TTC549 (cell line): ENCODE data around the gene CHSY3.

Experiments
- FAIRE-seq: peaks from 2 replicates; lab custom pipeline; 2012; peaks lifted over from hg19 to GRCh38; lab: Jason Lieb, UNC

The CHSY3 gene

DNA sequence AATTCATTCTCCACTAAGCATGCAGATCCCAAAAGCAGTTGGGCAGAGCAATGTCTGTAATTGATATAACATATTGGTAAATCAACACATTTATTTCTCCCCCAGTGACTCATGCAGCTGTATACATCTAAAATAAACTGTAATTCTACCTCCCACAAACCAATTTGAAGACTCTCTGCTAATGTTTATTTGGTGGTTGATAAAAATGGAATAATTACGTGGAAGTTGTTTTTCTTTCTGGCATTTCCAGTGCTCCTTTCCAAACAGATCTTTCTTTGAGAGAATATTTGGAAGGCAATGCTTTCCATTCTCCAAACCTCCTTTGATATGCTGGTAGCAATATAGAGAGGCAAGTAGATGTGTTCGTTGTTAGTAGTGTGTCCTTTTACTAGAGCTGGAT is 194.7 kb downstream of the CHSY3 start:
- FAIRE-seq = no peak

DNA sequence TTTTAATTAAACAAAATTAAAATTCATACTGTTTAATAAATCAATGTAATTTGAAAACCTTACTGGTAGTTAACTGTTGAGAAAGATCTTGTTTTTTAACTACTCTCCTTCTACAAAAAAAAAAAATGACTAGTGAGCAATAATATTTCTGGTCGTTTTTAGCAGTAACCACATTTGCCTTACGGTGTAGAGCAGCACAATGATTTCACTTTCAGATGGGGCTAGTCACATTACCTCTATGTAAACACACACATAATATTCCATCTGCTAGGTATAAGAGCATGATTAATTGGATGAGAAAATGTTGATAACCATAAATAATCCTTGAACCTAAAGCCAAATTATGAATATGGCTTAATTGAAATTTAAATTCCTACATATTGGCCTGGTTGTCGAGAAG is 198.1 kb downstream of the CHSY3 start:
- FAIRE-seq = no peak

DNA sequence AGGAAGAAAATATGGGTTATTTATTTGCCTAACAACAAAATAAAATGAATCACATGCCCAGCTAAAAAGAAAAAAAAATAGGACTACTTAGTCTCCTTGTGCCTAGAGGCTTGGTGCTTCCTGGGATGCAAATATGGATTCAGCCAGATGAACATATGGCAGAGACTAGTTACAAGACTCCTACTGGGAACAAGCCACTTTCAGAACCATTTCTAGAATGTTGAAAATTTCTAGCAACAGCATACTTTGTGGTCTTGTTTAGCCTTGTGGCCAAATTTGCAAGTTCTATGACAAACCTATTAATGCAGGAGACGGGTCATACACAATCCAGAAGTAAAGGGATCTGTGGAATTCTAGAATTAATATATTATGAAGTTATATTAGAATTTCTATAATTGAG is 198.7 kb downstream of the CHSY3 start:
- FAIRE-seq = no peak

- no peak for FAIRE-seq
Observed at GRCh38 chr5:130104895-130105688, 200.8 kb downstream of the CHSY3 start.

- FAIRE-seq = no peak
Observed at GRCh38 chr5:130106480-130106879, 202.2 kb downstream of the CHSY3 start.

DNA sequence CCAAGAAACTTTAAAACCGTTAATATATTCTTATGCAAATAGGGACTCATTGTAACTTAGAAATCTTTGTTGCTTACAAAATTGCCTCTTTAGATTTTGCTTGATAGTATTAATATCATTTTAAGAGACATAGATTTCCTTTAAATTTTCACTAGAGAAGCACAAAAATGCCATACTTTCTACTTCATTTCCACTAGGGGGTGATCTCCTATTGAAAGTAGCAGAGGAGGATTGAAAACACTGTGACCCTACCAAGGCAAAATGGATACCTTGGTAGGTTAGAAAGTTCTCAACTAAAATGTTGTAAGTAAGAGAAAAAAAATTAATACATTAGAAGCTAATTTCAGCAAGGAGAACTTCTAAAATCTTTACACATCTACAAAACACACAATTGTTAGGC is 204.9 kb downstream of the CHSY3 start:
- FAIRE-seq = peak; percentile 80

- FAIRE-seq = no peak
Observed at GRCh38 chr5:130110328-130110727, 206.1 kb downstream of the CHSY3 start.

DNA sequence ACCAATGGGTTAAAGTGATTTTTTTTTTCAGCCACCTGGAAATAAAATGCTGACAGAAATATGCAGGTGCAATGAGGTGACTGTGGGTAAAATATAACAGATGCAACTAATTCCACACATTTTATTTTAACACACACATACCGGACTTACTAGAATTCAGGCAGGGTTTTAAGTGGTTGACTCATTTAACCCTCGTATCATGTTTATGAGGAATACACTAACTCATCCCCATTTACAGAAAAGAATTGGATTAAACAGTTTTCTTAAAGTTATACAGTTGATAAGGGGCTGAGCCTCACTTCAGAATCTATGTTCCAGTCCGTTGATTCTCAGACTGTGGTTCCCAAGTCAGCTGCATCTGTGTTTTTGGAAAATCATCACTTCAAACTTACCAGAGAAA is 207.5 kb downstream of the CHSY3 start:
- FAIRE-seq = no peak

DNA sequence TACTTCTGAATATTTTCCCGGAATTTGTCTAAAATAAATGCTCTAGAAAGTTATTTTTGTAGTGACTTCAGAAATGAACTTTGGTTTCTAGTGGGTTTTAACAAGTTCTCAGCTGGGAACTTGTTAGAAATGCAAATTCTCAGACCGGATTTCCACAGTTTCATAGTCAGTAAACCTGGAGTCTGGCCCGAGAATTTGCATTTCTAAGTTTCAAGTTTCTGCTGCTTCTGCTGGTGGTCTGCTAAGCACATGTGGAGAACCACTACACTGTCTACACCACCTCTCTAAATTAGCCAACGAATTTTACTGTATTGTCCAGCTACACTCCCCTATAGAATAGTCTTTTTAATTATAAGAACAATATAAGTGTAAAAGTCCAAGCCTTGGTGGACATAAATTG is 208.0 kb downstream of the CHSY3 start:
- no peak for FAIRE-seq

- no peak for FAIRE-seq
Observed at GRCh38 chr5:130115686-130116085, 211.4 kb downstream of the CHSY3 start.

- no peak for FAIRE-seq
Observed at GRCh38 chr5:130116462-130116861, 212.2 kb downstream of the CHSY3 start.

GRCh38 chr5:130116972-130117371 is 212.7 kb downstream of the CHSY3 start:
- no peak for FAIRE-seq

DNA sequence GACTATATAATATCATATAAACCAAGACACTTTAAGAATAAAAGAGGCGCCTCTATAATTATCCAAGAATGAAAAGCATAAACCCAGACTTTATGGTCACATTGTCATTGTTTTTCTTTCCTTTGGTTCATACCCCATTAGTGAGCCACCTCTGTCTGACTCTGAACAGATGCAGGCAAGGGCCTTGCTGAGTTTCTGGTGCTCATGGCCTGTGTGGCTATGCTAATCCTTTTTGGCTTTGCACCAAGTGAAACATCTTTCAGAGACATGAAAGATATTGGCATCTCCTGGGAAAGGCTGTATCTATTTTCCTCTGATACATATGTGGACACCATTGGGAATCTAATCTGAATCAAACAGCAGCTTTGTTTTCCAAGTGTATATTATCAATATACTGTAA is 222.5 kb downstream of the CHSY3 start:
- no peak for FAIRE-seq

GRCh38 chr5:130135506-130135905 is 231.2 kb downstream of the CHSY3 start:
- no peak for FAIRE-seq

DNA sequence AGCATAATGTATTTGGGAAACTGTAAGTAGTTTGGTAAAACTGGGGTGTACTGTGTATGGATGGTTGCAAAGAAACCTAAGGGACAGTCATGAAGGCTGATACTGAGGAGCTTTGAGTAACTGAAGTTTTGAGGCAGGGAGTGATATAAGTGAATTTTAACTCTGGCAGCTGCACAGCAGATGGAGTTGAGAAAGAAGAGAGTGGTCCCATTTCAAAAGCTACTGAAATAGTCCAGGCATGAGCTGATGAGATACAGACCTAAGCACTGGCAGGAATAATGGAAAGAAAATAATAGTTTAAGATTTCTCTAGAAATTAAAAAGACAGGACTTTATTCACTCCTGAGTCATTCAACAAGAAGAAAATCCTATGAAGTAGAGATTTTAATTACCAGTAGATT is 232.0 kb downstream of the CHSY3 start:
- no peak for FAIRE-seq

DNA sequence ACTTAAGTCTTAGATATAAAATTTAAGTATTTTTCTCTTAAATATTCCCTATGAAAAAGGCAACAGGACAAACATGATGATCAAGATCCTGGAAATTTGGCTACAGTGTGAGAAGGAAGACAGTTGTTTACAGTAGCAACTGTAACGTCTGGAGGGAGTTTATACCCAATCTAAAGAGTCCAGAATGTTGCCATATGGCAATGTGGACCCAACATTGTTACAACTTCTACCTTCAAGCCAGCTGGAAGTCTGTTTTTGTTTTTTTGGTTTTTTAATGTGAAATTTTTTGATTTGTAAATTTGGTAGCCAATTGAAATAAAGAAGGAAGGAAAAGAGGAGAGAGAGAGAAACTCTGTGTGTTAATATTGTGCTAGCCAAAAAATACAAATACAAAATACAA is 233.4 kb downstream of the CHSY3 start:
- no peak for FAIRE-seq

DNA sequence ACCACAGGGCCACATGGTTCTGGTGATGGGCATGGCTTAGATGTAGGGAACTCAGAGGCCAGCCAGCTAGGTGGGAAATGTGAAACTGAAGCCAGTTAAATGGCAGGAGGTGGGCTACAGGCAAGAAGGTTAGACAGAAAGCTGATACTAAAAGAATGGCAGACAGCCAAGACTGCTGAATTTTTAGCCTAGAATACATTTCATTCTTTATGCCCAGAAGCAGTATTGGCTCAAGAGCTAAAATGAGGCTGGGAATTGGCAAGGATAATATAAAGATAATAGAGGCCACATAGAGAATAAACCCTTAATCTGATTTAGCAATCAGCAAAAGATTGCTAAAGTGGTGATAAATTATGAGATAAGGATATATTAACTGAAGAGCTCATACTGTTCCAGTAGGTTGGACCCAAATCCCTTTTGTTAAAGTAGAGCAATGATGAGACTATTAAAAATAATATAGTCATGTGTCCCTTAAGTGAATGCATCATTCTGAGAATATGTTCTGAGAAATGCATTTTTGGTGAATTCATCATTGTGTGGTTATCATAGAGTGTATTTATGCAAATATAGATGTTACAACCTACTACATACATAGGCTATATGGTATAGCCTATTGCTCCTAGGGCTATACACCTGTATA is 234.3 kb downstream of the CHSY3 start:
- no peak for FAIRE-seq

GRCh38 chr5:130141659-130142320 is 237.5 kb downstream of the CHSY3 start:
- FAIRE-seq = no peak

GRCh38 chr5:130151239-130151638 is 247.0 kb downstream of the CHSY3 start:
- no peak for FAIRE-seq

DNA sequence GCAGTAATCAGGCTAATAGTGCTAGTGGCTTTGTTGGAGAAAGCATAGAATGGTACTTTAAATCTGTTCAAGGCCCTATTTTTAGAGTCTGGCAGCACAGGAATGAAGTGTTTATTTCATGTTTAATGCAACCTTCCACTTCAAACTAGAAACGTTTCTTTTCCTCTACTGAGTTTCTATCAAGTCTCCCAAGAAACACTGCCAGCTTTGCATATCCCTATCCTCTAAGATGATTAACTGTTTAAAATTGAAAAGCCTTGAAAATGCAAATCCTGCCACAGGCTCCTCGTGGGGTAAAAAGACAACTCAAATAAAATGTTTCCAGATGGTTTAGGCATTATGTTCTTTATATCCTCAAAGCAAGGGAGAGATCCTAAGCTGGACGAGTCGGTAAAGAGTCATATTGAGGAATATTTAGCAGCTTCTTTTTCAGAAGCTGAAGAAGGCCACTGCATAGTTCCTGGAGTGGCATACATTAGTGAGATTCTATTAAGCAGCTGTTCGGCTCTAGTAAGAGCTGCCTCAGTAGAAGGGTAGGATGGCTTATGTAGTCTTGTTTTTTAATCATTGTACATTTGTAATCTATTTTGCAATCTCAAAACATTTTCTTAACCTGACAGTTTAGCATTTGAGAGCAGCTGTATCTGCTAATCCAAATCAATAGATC is 251.2 kb downstream of the CHSY3 start:
- FAIRE-seq = no peak

DNA sequence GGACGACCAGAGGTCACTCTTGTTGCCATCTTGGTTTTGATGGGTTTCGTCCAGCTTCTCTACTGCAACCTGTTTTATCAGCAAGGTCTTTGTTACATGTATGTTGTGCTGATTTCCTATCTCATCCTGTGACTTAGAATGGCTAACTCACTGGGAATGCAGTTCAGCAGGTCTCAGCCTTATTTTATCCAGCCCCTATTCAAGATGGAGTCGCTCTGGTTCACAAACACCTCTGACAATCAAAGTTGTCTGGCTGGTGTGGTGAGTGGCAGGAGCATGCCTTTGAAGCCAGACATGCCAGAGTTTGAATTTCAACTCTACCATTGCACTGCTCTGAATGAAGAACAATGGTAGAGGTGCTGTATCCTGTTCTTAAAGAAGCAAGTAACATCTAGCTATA is 253.8 kb downstream of the CHSY3 start:
- FAIRE-seq = no peak

GRCh38 chr5:130159968-130160367 is 255.7 kb downstream of the CHSY3 start:
- FAIRE-seq = no peak

GRCh38 chr5:130164966-130165365 is 260.7 kb downstream of the CHSY3 start:
- no peak for FAIRE-seq
